ENCODE data around the gene LMX1A. TPM values are rescaled to one million over a fixed set of nuclear protein-coding genes. Genes with fewer than 3 reads are reported as not detected.

The LMX1A gene
- polyA plus RNA-seq, 1 donor = not detected

GRCh38 chr1:165325460-165326203 is 30.9 kb downstream of the LMX1A start:
- no peak for DNase-seq

GRCh38 chr1:165324050-165324449 is 32.5 kb downstream of the LMX1A start:
- no peak for DNase-seq

- no peak for DNase-seq
These were observed 38.9 kb downstream of the LMX1A start for GRCh38 chr1:165317612-165318011.

GRCh38 chr1:165316153-165316772 is 40.3 kb downstream of the LMX1A start:
- DNase-seq = no peak

GRCh38 chr1:165315481-165315880 is 41.0 kb downstream of the LMX1A start:
- DNase-seq = no peak

GRCh38 chr1:165313903-165314302 is 42.6 kb downstream of the LMX1A start:
- no peak for DNase-seq

GRCh38 chr1:165312591-165312990 is 43.9 kb downstream of the LMX1A start:
- DNase-seq = no peak

GRCh38 chr1:165306543-165307434 is 49.7 kb downstream of the LMX1A start:
- no peak for DNase-seq

GRCh38 chr1:165303386-165303785 is 53.1 kb downstream of the LMX1A start:
- DNase-seq = no peak

GRCh38 chr1:165300400-165300903 is 56.1 kb downstream of the LMX1A start:
- no peak for DNase-seq

GRCh38 chr1:165298203-165298820 is 58.2 kb downstream of the LMX1A start:
- DNase-seq = no peak

GRCh38 chr1:165296205-165296604 is 60.3 kb downstream of the LMX1A start:
- no peak for DNase-seq

GRCh38 chr1:165290148-165290547 is 66.4 kb downstream of the LMX1A start:
- DNase-seq = no peak

GRCh38 chr1:165289556-165289955 is 67.0 kb downstream of the LMX1A start:
- DNase-seq = no peak

GRCh38 chr1:165288350-165289120 is 68.0 kb downstream of the LMX1A start:
- no peak for DNase-seq

- DNase-seq = no peak
These were observed 68.7 kb downstream of the LMX1A start for GRCh38 chr1:165287781-165288180.

- DNase-seq = no peak
These were observed 69.2 kb downstream of the LMX1A start for GRCh38 chr1:165287329-165287728.

- no peak for DNase-seq
These were observed 72.1 kb downstream of the LMX1A start for GRCh38 chr1:165284454-165284853.

- DNase-seq = no peak
These were observed 75.2 kb downstream of the LMX1A start for GRCh38 chr1:165281207-165281901.

- DNase-seq = no peak
These were observed 76.6 kb downstream of the LMX1A start for GRCh38 chr1:165279882-165280281.

- no peak for DNase-seq
These were observed 80.2 kb downstream of the LMX1A start for GRCh38 chr1:165276314-165276713.
